Measurements from ENCODE around the gene TOB1. TPM values are rescaled to one million over a fixed set of nuclear protein-coding genes. Genes with fewer than 3 reads are reported as not detected.

TOB1 gene
- total RNA-seq, 1 donor from 2014 or later, result 78.7 TPM

- peaks cover 8% of the 10 kb centered on the region for H3K4me1 Mint-ChIP-seq (ENCODE audit: low read depth, unreplicated experiment)
- peaks cover 4% of the 10 kb centered on the region for H3K27me3 Mint-ChIP-seq (ENCODE audit: unreplicated experiment)
- no peak for DNase-seq
- TF ChIP-seq, protein P1, sequence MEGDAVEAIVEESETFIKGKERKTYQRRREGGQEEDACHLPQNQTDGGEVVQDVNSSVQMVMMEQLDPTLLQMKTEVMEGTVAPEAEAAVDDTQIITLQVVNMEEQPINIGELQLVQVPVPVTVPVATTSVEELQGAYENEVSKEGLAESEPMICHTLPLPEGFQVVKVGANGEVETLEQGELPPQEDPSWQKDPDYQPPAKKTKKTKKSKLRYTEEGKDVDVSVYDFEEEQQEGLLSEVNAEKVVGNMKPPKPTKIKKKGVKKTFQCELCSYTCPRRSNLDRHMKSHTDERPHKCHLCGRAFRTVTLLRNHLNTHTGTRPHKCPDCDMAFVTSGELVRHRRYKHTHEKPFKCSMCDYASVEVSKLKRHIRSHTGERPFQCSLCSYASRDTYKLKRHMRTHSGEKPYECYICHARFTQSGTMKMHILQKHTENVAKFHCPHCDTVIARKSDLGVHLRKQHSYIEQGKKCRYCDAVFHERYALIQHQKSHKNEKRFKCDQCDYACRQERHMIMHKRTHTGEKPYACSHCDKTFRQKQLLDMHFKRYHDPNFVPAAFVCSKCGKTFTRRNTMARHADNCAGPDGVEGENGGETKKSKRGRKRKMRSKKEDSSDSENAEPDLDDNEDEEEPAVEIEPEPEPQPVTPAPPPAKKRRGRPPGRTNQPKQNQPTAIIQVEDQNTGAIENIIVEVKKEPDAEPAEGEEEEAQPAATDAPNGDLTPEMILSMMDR (IDR thresholded peaks at IDR 0.05; ENCODE audit: partially characterized antibody, unreplicated experiment), result no peak
- H3K27ac Mint-ChIP-seq (ENCODE audit: unreplicated experiment), result no peak overlapping the region
- peaks cover 10% of the 10 kb centered on the region for H3K9me3 Mint-ChIP-seq (ENCODE audit: unreplicated experiment)
- peaks cover 4% of the 10 kb centered on the region for H3K36me3 Mint-ChIP-seq (ENCODE audit: unreplicated experiment)
- H3K4me3 Mint-ChIP-seq (ENCODE audit: unreplicated experiment), result no peak overlapping the region
Measured at GRCh38 chr17:50817838-50818237, 48.3 kb downstream of the TOB1 start.

DNA sequence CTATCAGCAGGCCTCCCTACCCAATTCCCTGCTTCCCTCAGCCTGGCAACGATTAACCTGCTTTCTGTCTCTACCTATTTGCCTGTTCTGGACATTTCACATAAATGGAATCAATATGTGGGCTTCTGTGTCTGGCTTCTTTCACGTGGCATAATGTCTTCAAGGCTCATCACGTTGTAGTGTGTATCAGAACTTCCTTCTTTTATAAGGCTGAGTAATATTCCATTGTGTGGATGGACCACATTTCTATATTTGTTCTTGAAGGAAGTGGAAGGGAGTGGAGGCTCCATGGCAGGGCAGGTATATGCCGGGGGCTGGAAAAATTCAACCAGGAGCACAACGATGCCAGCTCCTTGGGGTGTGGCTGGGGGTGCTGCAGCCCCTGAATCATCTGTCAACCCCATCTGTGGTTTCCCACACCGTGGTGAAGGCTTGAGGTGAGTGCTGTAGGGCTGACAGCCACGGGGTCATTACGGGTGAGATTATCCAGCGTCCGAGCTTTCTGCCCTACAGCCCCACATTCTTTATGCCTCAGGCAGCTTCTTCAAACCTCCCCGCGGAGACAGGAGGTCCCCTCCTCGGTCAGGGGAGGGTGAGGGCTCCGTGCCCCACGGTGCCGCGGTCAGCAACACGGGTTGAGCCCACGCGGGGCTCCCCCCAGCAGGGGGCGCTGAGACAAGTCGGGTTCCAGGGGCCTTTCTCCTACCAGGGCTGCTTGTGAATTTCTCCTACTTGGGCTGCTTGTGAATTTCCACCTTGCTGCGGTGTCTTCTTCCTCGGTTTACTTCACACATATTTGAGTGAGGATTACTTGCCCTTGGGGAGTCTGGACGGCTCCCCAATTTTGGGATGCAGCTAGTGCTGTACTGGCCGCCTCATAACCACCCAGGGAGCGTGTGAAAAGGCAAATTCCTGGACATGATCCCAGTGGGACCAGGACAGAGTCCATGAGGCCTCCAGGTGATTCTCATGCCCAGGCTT lies 49.1 kb downstream of the TOB1 start:
- Mint-ChIP-seq H3K27me3 (ENCODE audit: unreplicated experiment) (peaks cover 4% of the 10 kb centered on the region), H3K4me1 (ENCODE audit: low read depth, unreplicated experiment) (peaks cover 8% of the 10 kb centered on the region), H3K9me3 (ENCODE audit: unreplicated experiment) (peaks cover 10% of the 10 kb centered on the region), H3K36me3 (ENCODE audit: unreplicated experiment) (peaks cover 4% of the 10 kb centered on the region), H3K4me3 (ENCODE audit: unreplicated experiment) (no peak overlapping the region), H3K27ac (ENCODE audit: unreplicated experiment) (peak overlapping the region; percentile 20)
- peak; percentile 65 for DNase-seq
- TF ChIP-seq, protein P1 (IDR thresholded peaks at IDR 0.05; ENCODE audit: partially characterized antibody, unreplicated experiment), result peak; percentile 78

DNA sequence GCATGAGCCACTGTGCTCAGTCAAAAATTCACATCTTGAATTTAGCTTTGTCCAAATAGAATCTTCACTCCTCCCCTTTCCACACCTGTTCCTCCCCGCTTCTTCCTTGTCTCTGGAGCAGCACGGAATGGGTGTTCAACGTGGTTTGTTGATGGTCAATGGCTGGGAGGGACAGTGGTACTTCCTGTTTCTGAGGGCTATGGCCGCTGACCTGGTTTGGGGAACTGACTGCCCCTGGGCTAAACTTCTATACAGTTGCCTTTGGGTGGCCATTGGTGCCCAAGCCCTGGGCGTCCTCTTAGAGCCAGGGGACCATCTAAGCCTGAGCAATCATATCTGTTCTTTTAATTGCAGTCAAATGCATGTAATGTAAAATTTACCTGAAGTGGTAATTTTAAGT lies 49.9 kb downstream of the TOB1 start:
- H3K27ac Mint-ChIP-seq (ENCODE audit: unreplicated experiment), result no peak overlapping the region
- peaks cover 4% of the 10 kb centered on the region for H3K27me3 Mint-ChIP-seq (ENCODE audit: unreplicated experiment)
- TF ChIP-seq, protein P1 (IDR thresholded peaks at IDR 0.05; ENCODE audit: partially characterized antibody, unreplicated experiment), result no peak
- H3K4me3 Mint-ChIP-seq (ENCODE audit: unreplicated experiment), result no peak overlapping the region
- no peak for DNase-seq
- H3K4me1 Mint-ChIP-seq (ENCODE audit: low read depth, unreplicated experiment), result peaks cover 8% of the 10 kb centered on the region
- peaks cover 10% of the 10 kb centered on the region for H3K9me3 Mint-ChIP-seq (ENCODE audit: unreplicated experiment)
- peaks cover 4% of the 10 kb centered on the region for H3K36me3 Mint-ChIP-seq (ENCODE audit: unreplicated experiment)

GRCh38 chr17:50815400-50815799 lies 50.8 kb downstream of the TOB1 start:
- no peak overlapping the region for H3K27ac Mint-ChIP-seq (ENCODE audit: unreplicated experiment)
- H3K9me3 Mint-ChIP-seq (ENCODE audit: unreplicated experiment), result peaks cover 8% of the 10 kb centered on the region
- H3K4me1 Mint-ChIP-seq (ENCODE audit: low read depth, unreplicated experiment), result peaks cover 5% of the 10 kb centered on the region
- TF ChIP-seq, protein P1 (IDR thresholded peaks at IDR 0.05; ENCODE audit: partially characterized antibody, unreplicated experiment), result no peak
- H3K27me3 Mint-ChIP-seq (ENCODE audit: unreplicated experiment), result peaks cover 4% of the 10 kb centered on the region
- no peak for DNase-seq
- H3K4me3 Mint-ChIP-seq (ENCODE audit: unreplicated experiment), result no peak overlapping the region
- peaks cover 4% of the 10 kb centered on the region for H3K36me3 Mint-ChIP-seq (ENCODE audit: unreplicated experiment)

- Mint-ChIP-seq H3K27ac (ENCODE audit: unreplicated experiment) (no peak overlapping the region), H3K4me3 (ENCODE audit: unreplicated experiment) (no peak overlapping the region), H3K36me3 (ENCODE audit: unreplicated experiment) (peaks cover 4% of the 10 kb centered on the region), H3K9me3 (ENCODE audit: unreplicated experiment) (peaks cover 7% of the 10 kb centered on the region), H3K4me1 (ENCODE audit: low read depth, unreplicated experiment) (peaks cover 5% of the 10 kb centered on the region), H3K27me3 (ENCODE audit: unreplicated experiment) (peaks cover 5% of the 10 kb centered on the region)
- TF ChIP-seq, protein P1 (IDR thresholded peaks at IDR 0.05; ENCODE audit: partially characterized antibody, unreplicated experiment), result no peak
- DNase-seq, result no peak
Measured at GRCh38 chr17:50813583-50813982, 52.6 kb downstream of the TOB1 start.

Data from glutamatergic neuron (in vitro differentiated cells).